HG03432 (cell line): ENCODE results near the gene SIRT3.

Experiments used
- ATAC-seq: cut with Tn5 transposase; IDR thresholded peaks from one replicate; pipeline ENCODE4 v1.9.1; 2021; ENCODE audit warnings: mild to moderate bottlenecking, moderate library complexity; ENCODE audit not compliant: unreplicated experiment

Gene SIRT3

GRCh38 chr11:271319-271715 is 35.2 kb upstream of the SIRT3 start:
- ATAC-seq: no peak

GRCh38 chr11:270451-271318 is 34.5 kb upstream of the SIRT3 start:
- no peak for ATAC-seq

GRCh38 chr11:269146-269890 is 33.2 kb upstream of the SIRT3 start:
- peak; percentile 75 for ATAC-seq

- ATAC-seq: peak; percentile 48
Observed at GRCh38 chr11:268716-269145, 32.6 kb upstream of the SIRT3 start.

- peak; percentile 19 for ATAC-seq
Observed at GRCh38 chr11:267491-267994, 31.4 kb upstream of the SIRT3 start.

- no peak for ATAC-seq
Observed at GRCh38 chr11:266676-267439, 30.7 kb upstream of the SIRT3 start.

GRCh38 chr11:261624-262023 is 25.5 kb upstream of the SIRT3 start:
- no peak for ATAC-seq

- ATAC-seq: no peak
Observed at GRCh38 chr11:259413-259812, 23.3 kb upstream of the SIRT3 start.

GRCh38 chr11:257766-258493 is 21.8 kb upstream of the SIRT3 start:
- no peak for ATAC-seq

GRCh38 chr11:256952-257737 is 21.0 kb upstream of the SIRT3 start:
- ATAC-seq: no peak

GRCh38 chr11:255816-256215 is 19.7 kb upstream of the SIRT3 start:
- no peak for ATAC-seq

GRCh38 chr11:255176-255575 is 19.0 kb upstream of the SIRT3 start:
- ATAC-seq: no peak

GRCh38 chr11:253886-254270 is 17.7 kb upstream of the SIRT3 start:
- no peak for ATAC-seq

GRCh38 chr11:253160-253885 is 17.2 kb upstream of the SIRT3 start:
- ATAC-seq: no peak

- no peak for ATAC-seq
Observed at GRCh38 chr11:252666-253065, 16.5 kb upstream of the SIRT3 start.

- no peak for ATAC-seq
Observed at GRCh38 chr11:251550-251949, 15.4 kb upstream of the SIRT3 start.

GRCh38 chr11:250740-251299 is 14.7 kb upstream of the SIRT3 start:
- no peak for ATAC-seq

- no peak for ATAC-seq
Observed at GRCh38 chr11:250274-250673, 14.1 kb upstream of the SIRT3 start.

GRCh38 chr11:249062-249461 is 12.9 kb upstream of the SIRT3 start:
- ATAC-seq: no peak
